ENCODE measurements around the gene PADI4. TPM values are rescaled to one million over a fixed set of nuclear protein-coding genes. Genes with fewer than 3 reads are reported as not detected.

Gene PADI4
- total RNA-seq, 3 donors from 2014 or later (not counting 1 experiment from before 2014, with no cell fraction given) = 1.4 to 11.6 (median 1.7) TPM

GRCh38 chr1:17278996-17279830 is 28.8 kb upstream of the PADI4 start:
- peaks cover 8 to 17% of the 10 kb centered on the region in 2 donors for H3K27me3 Mint-ChIP-seq (ENCODE audit: low read depth in 2 of 2)
- DNase-seq (no peak), ATAC-seq (no peak)
- Histone ChIP-seq H3K4me3 (ENCODE audit: low read length) (no peak overlapping the region), H3K27me3 (ENCODE audit: control insufficient read depth, insufficient read depth, low read length) (no peaks in the 10 kb centered on the region), H3K36me3 (ENCODE audit: control insufficient read depth, insufficient read depth, low read length) (no peaks in the 10 kb centered on the region), H3K4me1 (ENCODE audit: control insufficient read depth, insufficient read depth, low read length) (peaks cover 2% of the 10 kb centered on the region), H3K9me3 (ENCODE audit: control insufficient read depth, insufficient read depth, low read length) (no peaks in the 10 kb centered on the region), H3K27ac (ENCODE audit: low read length) (no peak overlapping the region)
- no peak overlapping the region for H3K4me3 Mint-ChIP-seq
- H3K9me3 Mint-ChIP-seq = no peaks in the 10 kb centered on the region
- H3K27ac Mint-ChIP-seq = no peak overlapping the region
- no peaks in the 10 kb centered on the region for H3K4me1 Mint-ChIP-seq
- H3K36me3 Mint-ChIP-seq = no peaks in the 10 kb centered on the region
- WGBS (ENCODE audit: insufficient coverage) = 86% methylated on average over 14 of the region's 14 CpGs
- intact Hi-C loops (cut with micrococcal nuclease) = no loop called here
- TF ChIP-seq CTCF (IDR thresholded peaks at IDR 0.05) = no peak

- no peaks in the 10 kb centered on the region for H3K36me3 ChIP-seq (ENCODE audit: control insufficient read depth, insufficient read depth, low read length)
- H3K27me3 ChIP-seq (ENCODE audit: control insufficient read depth, insufficient read depth, low read length) = no peaks in the 10 kb centered on the region
- intact Hi-C loops (cut with micrococcal nuclease) = no loop called here
- Mint-ChIP-seq H3K27ac (no peak overlapping the region), H3K4me3 (no peak overlapping the region), H3K36me3 (no peaks in the 10 kb centered on the region), H3K9me3 (no peaks in the 10 kb centered on the region), H3K27me3 (ENCODE audit: low read depth in 2 of 2) (peaks cover 8 to 13% of the 10 kb centered on the region in 2 donors), H3K4me1 (no peaks in the 10 kb centered on the region)
- H3K9me3 ChIP-seq (ENCODE audit: control insufficient read depth, insufficient read depth, low read length) = no peaks in the 10 kb centered on the region
- H3K27ac ChIP-seq (ENCODE audit: low read length) = no peak overlapping the region
- DNase-seq = no peak
- H3K4me3 ChIP-seq (ENCODE audit: low read length) = no peak overlapping the region
- WGBS (ENCODE audit: insufficient coverage) = 88% methylated on average over 7 of the region's 7 CpGs
- ATAC-seq = no peak
- H3K4me1 ChIP-seq (ENCODE audit: control insufficient read depth, insufficient read depth, low read length) = peaks cover 2% of the 10 kb centered on the region
- TF ChIP-seq CTCF (IDR thresholded peaks at IDR 0.05) = no peak
These were observed 27.6 kb upstream of the PADI4 start for GRCh38 chr1:17280436-17280835.

- Mint-ChIP-seq H3K4me1 (no peaks in the 10 kb centered on the region), H3K4me3 (no peak overlapping the region), H3K27me3 (ENCODE audit: low read depth in 2 of 2) (peaks cover 8 to 10% of the 10 kb centered on the region in 2 donors), H3K36me3 (no peaks in the 10 kb centered on the region), H3K27ac (no peak overlapping the region), H3K9me3 (no peaks in the 10 kb centered on the region)
- WGBS (ENCODE audit: insufficient coverage) = 100% methylated on average over 2 of the region's 2 CpGs
- Histone ChIP-seq H3K9me3 (ENCODE audit: control insufficient read depth, insufficient read depth, low read length) (no peaks in the 10 kb centered on the region), H3K27ac (ENCODE audit: low read length) (no peak overlapping the region), H3K4me3 (ENCODE audit: low read length) (no peak overlapping the region), H3K27me3 (ENCODE audit: control insufficient read depth, insufficient read depth, low read length) (no peaks in the 10 kb centered on the region), H3K36me3 (ENCODE audit: control insufficient read depth, insufficient read depth, low read length) (no peaks in the 10 kb centered on the region), H3K4me1 (ENCODE audit: control insufficient read depth, insufficient read depth, low read length) (peaks cover 2% of the 10 kb centered on the region)
- ATAC-seq (no peak), DNase-seq (no peak)
- intact Hi-C loops (cut with micrococcal nuclease) = no loop called here
- TF ChIP-seq CTCF (IDR thresholded peaks at IDR 0.05) = no peak
These were observed 27.1 kb upstream of the PADI4 start for GRCh38 chr1:17280894-17281293.
